ENCODE measurements around the gene GINS2. TPM values are rescaled to one million over a fixed set of nuclear protein-coding genes. Genes with fewer than 3 reads are reported as not detected.

The GINS2 gene
- total RNA-seq, 1 experiment from 2014 or later, result 25.2 TPM

DNA sequence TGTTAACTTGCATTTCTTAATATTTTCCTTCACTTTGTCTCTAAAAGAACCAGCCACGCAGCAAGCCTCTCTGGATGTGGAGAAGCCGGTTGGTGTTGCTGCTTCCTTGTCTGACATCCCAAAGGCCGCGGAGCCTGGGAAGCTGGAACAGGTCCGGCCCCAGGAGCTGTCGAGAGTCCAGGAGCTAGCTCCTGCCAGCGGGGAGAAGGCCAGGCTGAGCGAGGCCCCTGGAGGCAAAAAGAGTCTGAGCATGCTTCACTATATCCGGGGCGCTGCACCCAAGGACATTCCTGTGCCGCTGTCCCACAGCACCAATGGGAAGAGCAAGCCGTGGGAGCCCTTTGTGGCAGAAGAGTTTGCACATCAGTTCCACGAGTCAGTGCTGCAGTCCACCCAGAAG is 22.8 kb downstream of the GINS2 start:
- Mint-ChIP-seq H3K4me1 (ENCODE audit: low read depth, unreplicated experiment) (no peaks in the 10 kb centered on the region), H3K36me3 (ENCODE audit: insufficient read depth, unreplicated experiment) (peaks cover 33% of the 10 kb centered on the region), H3K4me3 (ENCODE audit: low read depth, unreplicated experiment) (no peak overlapping the region), H3K9me3 (ENCODE audit: low read depth, unreplicated experiment) (no peaks in the 10 kb centered on the region), H3K27ac (ENCODE audit: unreplicated experiment) (no peak overlapping the region), H3K27me3 (ENCODE audit: unreplicated experiment) (no peaks in the 10 kb centered on the region)
- TF ChIP-seq, protein P1, sequence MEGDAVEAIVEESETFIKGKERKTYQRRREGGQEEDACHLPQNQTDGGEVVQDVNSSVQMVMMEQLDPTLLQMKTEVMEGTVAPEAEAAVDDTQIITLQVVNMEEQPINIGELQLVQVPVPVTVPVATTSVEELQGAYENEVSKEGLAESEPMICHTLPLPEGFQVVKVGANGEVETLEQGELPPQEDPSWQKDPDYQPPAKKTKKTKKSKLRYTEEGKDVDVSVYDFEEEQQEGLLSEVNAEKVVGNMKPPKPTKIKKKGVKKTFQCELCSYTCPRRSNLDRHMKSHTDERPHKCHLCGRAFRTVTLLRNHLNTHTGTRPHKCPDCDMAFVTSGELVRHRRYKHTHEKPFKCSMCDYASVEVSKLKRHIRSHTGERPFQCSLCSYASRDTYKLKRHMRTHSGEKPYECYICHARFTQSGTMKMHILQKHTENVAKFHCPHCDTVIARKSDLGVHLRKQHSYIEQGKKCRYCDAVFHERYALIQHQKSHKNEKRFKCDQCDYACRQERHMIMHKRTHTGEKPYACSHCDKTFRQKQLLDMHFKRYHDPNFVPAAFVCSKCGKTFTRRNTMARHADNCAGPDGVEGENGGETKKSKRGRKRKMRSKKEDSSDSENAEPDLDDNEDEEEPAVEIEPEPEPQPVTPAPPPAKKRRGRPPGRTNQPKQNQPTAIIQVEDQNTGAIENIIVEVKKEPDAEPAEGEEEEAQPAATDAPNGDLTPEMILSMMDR (IDR thresholded peaks at IDR 0.05; ENCODE audit: unreplicated experiment), result no peak
- intact Hi-C loops (cut with micrococcal nuclease; ENCODE audit: unreplicated experiment), result no loop called here
- no peak for DNase-seq
- BruUV-seq (replicated peaks), result no TSS peak
- CTCF ChIA-PET, result no interaction called here

- no peaks in the 10 kb centered on the region for H3K9me3 Mint-ChIP-seq (ENCODE audit: low read depth, unreplicated experiment)
- BruUV-seq (replicated peaks), result no TSS peak
- H3K36me3 Mint-ChIP-seq (ENCODE audit: insufficient read depth, unreplicated experiment), result peaks cover 28% of the 10 kb centered on the region
Observed at GRCh38 chr16:85665373-85665740, 23.4 kb downstream of the GINS2 start.

DNA sequence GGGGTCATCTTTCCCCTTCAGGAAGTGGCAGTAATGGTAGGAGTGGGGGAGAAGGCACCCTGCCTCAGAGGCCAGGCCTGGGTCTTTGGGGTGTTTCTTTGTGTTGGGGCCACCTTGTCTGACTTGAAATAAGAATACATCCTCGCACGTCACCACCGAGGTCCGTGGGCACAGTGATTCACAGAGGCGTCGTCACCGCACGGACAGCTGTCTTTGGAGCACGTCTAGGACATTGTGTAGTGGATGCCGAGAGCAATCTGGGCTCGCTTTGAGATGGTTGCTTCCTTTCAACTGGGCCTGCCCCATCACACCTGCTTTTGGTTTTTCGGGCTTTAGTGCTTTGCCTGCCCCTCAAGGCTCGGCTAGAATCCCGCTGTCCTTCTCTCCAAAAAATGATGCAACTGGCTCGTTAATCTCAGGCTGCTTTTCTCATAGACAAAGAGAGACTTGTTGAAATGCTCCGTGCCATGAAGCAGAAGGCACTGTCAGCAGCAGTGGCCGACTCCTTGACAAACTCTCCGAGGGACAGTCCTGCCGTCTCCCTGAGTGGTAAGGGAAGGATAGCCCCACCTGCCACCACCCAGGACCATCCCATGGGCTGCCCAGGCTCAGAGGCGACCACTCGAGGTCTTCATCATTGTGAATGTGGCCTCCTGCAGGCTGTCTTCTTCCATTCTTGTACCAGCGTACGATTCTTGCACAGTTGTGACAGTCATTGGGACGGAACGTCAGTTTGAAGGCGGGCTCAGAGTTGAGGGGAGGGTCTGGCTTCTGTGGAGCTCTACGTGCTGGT is 24.0 kb downstream of the GINS2 start:
- intact Hi-C loops (cut with micrococcal nuclease; ENCODE audit: unreplicated experiment), result no loop called here
- no TSS peak for BruUV-seq (replicated peaks)
- Mint-ChIP-seq H3K4me3 (ENCODE audit: low read depth, unreplicated experiment) (no peak overlapping the region), H3K4me1 (ENCODE audit: low read depth, unreplicated experiment) (no peaks in the 10 kb centered on the region), H3K27ac (ENCODE audit: unreplicated experiment) (no peak overlapping the region), H3K36me3 (ENCODE audit: insufficient read depth, unreplicated experiment) (peaks cover 27% of the 10 kb centered on the region), H3K9me3 (ENCODE audit: low read depth, unreplicated experiment) (no peaks in the 10 kb centered on the region), H3K27me3 (ENCODE audit: unreplicated experiment) (no peaks in the 10 kb centered on the region)
- CTCF ChIA-PET, result no interaction called here
- DNase-seq, result no peak
- TF ChIP-seq, protein P1 (IDR thresholded peaks at IDR 0.05; ENCODE audit: unreplicated experiment), result no peak

More at GRCh38 chr16:85665373-85665740, 23.4 kb downstream of the GINS2 start:
- DNase-seq, result no peak
- no peak overlapping the region for H3K27ac Mint-ChIP-seq (ENCODE audit: unreplicated experiment)
- no peaks in the 10 kb centered on the region for H3K27me3 Mint-ChIP-seq (ENCODE audit: unreplicated experiment)
- H3K4me1 Mint-ChIP-seq (ENCODE audit: low read depth, unreplicated experiment), result no peaks in the 10 kb centered on the region
- H3K4me3 Mint-ChIP-seq (ENCODE audit: low read depth, unreplicated experiment), result no peak overlapping the region
- intact Hi-C loops (cut with micrococcal nuclease; ENCODE audit: unreplicated experiment), result no loop called here
- TF ChIP-seq, protein P1 (IDR thresholded peaks at IDR 0.05; ENCODE audit: unreplicated experiment), result no peak
- CTCF ChIA-PET, result no interaction called here

GRCh38 chr16:85663891-85664321 is 24.8 kb downstream of the GINS2 start:
- intact Hi-C loops (cut with micrococcal nuclease; ENCODE audit: unreplicated experiment), result no loop called here
- Mint-ChIP-seq H3K27ac (ENCODE audit: unreplicated experiment) (no peak overlapping the region), H3K27me3 (ENCODE audit: unreplicated experiment) (no peaks in the 10 kb centered on the region), H3K9me3 (ENCODE audit: low read depth, unreplicated experiment) (no peaks in the 10 kb centered on the region), H3K36me3 (ENCODE audit: insufficient read depth, unreplicated experiment) (peaks cover 29% of the 10 kb centered on the region), H3K4me1 (ENCODE audit: low read depth, unreplicated experiment) (no peaks in the 10 kb centered on the region), H3K4me3 (ENCODE audit: low read depth, unreplicated experiment) (no peak overlapping the region)
- BruUV-seq (replicated peaks), result no TSS peak
- CTCF ChIA-PET, result no interaction called here
- TF ChIP-seq, protein P1 (IDR thresholded peaks at IDR 0.05; ENCODE audit: unreplicated experiment), result no peak
- DNase-seq, result no peak

Data from Calu3 (cell line).